GM19395 (cell line): ENCODE measurements around the gene THADA.
"Not testable (repeated sequence)": the region's sequence is repeated elsewhere in the genome, so short reads cannot be mapped to it uniquely, and the experiment has no call there.

Experiments
- ATAC-seq: cut with Tn5 transposase; IDR thresholded peaks from one replicate; pipeline ENCODE4 v1.9.1; 2021; ENCODE audit warnings: mild to moderate bottlenecking, moderate library complexity; ENCODE audit not compliant: unreplicated experiment

THADA gene

DNA sequence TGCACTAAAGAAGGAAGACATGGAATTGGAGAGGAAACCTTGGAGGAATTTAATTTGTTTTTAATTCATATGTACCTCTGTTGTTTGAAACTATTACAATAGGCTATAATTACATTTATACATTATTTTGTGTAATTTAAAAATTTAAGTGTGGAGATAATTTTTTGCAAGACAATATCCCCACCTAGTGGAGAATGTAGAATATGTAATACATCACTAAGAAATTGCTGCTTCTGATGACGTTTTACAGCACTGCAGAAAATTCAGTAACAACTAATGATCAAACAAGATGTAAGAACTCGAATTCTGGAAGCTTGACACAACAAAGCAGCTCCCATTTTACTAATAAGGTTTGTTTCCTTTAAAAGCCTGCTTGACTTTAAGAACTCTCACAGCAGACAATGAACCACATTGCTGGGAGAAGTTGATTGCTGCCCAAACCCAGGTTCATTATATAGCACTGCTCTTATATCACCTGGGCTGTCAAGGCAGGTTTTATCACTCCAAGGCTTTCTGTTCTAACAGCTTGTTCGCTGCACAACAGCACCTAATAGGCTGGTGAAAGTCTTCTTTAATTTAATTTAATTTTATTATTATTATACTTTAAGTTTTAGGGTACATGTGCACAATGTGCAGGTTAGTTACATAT is 53.4 kb downstream of the THADA start:
- no peak for ATAC-seq

DNA sequence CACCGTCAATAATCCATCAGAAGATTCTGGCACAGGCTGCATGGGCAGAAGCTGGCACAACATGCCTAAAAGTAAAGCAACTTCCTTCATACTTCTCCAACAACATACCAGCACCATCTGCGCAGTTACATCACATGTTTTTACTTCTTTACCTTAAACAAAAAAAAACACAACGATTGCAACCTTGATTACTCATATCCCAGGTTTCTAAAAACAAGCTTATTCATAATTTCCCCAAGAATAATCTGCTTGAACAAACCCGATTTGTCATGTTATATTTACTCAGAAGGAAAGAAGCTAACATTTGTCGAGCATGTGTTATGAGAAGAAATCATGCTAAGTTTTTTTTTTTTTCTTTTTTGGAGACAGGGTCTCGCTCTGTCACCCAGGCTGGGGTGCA is 54.7 kb downstream of the THADA start:
- no peak for ATAC-seq

DNA sequence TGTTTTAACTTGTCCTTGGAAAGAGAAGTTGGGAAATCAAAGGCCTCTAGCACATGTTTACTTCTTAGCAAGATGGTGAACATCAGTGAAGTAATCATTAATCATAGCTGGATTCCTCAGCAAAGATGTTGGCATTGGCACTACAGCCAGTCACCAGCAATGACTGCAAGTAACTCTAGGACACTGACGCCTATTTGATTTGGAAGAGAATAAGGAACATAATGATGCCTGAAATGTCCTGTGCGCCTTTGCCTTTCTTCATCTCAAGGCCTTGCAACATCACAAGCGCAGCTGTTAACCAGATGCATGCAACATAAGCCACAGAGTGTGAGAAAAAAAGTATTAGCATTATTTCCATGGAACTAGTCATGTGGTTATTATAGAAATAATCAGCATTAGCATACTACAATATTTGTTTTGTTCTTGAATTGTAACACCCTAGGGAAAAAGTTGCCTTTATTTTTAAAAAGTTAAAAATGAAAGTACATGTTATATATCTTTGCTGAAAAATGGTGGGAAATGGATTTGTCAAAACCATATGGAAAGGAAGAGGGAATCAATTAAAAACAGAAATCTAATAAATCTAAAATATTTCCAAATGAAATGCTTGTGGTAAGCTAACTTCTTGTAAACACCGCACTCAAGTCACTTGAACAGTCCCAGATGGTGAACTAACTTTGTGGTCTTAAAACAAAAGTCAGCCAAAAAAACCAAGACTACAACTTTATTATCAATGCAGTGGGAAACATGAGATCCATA is 55.6 kb downstream of the THADA start:
- ATAC-seq, result no peak

DNA sequence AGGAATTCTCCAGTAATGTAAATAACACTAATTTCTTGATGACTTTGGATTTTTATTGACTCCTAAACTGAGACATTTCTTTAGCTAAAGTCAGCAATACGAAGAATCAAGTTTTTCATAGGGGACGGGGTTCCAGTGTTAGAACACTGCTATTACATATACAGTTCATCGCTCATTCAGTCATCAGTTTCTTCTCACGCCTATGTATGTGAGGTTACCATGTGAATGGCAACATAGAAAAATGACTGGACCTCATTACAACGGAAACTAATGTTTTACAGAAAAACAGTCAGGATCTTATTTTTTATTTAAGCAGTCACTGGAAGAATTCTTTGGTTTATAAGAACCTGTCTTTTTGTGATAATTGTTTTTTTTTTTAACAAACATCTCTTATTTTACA is 56.4 kb downstream of the THADA start:
- no peak for ATAC-seq

DNA sequence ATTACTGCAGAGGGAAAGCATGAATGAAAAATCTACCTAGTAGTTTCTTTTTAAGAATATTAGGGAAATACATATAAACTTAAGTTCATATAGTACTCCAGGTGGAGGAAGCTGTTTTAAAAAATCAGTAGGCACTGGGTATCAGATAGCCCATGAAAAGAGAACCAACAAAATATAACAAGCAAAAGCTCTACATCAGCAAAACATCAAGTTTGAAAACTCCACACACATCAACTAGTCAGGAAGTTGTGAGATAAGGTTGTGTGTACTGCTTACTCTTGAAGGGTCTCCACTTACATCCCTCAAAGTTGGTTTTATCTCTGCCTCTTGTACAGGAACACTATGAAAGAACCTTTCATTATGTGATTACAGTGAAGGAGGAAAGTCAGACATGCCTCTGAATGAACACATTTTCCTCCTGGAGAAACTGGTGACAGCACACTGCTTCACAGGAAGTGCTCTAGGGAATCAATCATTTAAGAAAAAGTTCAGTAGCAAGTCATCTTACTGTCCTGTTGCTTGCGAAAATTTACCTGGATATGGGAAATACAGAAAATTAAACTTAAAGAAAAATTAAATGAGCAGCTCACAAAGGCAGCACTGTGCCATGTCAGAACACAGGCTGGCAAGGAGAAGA is 57.7 kb downstream of the THADA start:
- no peak for ATAC-seq

DNA sequence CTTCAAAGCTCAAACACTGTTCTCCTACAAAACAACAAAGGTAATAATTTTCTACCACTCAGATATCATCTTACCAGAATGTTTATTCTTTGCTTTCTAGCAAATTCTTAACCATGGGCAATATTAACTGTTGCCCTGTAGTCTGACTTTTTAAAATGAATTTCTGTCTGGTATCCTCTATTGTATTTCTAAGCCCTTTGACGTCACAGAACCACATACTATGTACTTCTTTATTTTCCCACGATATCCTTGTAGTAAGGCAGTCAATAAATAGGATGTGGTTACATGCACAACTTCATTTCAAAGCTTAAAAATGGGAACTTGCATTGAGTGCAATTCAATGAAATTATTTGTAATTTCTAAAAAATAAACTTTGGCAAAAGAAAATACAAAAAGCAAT is 58.7 kb downstream of the THADA start:
- no peak for ATAC-seq

DNA sequence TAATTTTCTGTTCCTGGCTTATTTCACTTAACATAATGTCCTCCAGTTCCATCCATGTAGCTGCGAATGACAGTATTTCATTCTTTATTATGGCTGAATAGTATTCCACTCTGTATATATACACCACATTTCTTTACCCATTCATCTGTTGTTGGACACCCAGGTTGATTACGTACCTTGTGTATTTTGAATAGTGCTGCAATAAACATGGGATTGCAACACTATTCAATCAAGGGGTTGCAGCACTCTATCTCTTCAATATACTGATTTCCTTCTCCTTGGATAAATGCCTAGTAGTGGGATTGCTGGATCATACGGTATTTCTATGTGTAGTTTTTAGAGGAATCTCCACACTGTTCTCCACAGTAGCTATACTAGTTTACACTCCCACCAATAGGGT is 61.3 kb downstream of the THADA start:
- ATAC-seq, result no peak

DNA sequence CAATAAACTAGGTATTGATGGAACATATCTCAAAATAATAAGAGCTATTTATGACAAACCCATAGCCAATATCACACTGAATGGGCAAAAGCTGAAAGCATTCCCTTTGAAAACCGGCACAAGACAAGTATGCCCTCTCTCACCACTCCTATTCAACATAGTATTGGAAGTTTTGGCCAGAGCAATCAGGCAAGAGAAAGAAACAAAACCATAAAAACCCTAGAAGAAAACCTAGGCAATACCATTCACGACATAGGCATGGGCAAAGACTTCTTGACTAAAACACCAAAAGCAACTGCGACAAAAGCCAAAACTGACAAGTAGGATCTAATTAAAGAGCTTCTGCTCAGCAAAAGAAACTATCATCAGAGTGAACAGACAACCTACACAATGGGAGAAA is 63.3 kb downstream of the THADA start:
- ATAC-seq, result not testable (repeated sequence)

DNA sequence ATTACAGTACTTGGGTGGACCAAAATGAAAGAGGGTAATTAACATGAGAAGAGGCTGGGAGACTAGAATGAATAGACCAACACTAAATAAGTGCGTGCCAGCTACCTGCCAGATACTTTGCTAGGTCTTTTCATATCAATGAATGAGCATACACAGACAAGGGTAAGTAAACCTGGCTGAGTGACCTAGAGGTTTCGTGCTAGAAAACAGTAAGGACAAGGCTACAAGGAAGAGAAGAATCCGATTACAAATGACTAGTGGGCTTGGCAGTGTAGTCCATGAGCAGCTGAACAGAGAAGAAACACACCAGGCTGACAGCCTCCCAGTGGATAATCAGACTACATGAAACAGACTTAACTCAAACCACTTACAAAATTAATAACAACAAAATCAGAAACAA is 64.6 kb downstream of the THADA start:
- ATAC-seq, result no peak

DNA sequence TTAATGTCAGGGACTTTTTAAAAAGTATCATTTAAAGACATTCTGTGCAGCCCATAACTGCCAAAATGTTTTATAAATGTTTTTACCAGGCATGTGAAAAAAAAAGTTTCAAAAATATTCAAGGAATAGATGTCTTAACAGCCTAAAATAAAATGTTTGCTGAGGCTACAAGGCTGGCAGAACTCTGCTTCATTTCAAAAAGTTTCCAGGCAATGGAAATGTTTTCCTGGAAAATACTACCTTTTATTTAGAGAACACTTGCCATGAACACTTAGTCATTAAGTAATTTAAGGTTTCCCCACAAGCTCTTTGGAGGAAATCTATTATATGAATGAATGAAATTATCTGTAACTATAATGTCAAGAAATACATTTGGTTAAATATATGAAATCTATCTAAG is 68.8 kb downstream of the THADA start:
- ATAC-seq, result no peak

DNA sequence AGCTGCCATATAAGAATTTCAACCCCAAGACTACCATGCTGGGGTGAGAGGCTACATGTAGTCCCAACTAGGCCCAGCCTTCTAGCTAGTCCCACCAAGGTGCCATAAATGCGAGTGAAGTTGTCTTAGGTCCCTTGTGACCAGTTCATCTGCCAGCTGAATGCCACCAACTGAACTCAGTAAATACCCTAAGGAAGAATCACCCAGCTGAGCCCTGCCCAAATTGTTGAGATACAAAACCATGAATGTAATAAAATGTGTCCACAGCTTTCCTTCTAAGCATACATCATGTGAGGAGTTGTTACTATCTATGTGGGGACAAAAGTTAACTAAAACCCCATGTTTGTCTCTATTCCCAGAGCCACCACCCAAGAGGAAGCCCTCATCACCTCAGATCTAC is 70.3 kb downstream of the THADA start:
- no peak for ATAC-seq

DNA sequence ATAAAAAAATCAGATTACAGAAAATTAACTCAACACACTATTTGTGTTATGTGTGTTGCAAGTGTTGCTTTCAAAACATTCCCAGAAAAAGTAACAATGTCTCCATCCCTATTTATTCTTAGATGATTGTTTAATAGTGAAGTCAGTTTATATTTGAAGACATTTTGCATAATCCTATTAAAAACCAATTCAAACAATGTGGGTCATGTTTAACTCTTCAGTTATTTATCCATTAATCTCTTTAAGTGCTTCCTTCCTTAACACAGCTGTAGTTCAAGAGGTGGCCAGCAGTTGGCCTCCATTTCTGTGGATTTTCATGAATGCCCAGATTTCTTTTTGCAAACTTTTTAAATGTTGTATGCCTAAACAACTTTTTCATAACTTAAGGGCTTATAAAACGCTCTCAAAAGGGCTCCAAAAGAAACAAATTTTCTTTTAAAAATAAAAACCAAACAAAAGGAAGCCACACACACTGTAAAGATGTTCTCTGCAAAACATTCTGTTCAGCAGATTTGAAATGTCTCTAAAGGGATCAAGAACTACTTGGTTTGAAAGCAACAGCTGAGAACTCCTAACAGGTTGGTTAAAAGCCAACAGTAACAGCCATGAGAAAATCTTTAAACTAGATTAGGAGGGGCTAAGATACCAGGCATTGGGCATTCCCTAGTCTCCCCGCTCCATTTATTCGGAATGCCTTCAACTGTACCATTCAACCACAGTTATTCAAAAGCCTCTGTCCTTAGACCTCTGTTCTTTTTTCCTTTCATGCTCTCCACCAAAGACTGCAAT is 71.5 kb downstream of the THADA start:
- no peak for ATAC-seq

DNA sequence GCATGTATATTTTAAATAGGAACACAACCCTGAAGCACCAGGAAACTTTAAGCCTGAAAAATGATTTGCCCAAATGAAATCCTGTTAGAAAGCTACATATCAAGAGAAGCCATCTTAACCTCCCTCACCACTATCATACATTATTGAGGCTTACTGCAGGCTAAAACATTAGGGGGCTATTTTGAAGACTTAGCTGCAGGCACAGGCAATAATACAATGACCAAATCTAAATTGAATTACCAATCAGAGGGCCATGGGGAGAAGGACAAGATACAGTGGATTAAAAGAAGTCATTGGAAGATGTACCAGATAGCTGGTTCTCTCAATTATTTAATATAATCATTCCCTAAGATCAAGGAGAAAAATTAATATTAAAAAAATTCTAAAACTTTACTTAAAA is 73.7 kb downstream of the THADA start:
- ATAC-seq, result no peak

DNA sequence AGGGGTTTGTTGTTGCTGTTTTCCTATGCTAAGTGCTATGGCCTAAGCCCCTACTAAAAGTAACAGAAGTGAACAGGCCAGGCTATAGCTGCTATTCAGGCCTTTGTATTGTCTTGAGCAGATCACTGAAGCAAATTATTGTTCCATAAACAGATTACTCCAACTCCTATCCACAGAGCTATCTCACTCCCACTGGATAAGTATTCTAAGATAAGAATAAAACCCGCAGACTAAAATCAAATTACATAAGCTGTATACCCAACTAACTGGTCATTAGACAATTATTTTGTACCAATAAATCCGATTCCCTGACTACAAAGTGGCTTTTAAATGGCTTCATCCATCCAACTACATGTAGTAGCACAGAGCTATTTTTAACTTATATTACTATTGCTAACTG is 74.3 kb downstream of the THADA start:
- no peak for ATAC-seq

DNA sequence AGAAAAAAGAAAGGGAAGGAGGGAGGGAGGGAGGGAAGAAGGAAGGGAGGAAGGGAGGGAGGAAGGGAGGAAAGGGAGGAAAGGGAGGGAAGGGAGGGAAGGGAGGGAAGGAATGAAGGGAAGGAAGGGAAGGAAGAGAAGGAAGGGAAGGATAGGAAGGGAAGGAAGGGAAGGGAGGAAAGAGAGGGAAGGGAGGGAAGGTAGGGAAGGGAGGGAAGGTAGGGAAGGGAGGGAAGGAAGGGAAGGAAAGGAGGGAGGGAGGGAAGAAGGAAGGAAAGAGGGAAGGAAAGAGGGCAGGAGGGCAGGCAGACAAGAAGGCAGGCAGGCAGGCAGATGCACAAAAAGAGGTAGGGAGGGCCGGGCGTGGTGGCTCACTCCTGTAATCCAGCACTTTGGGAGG is 74.9 kb downstream of the THADA start:
- no peak for ATAC-seq

DNA sequence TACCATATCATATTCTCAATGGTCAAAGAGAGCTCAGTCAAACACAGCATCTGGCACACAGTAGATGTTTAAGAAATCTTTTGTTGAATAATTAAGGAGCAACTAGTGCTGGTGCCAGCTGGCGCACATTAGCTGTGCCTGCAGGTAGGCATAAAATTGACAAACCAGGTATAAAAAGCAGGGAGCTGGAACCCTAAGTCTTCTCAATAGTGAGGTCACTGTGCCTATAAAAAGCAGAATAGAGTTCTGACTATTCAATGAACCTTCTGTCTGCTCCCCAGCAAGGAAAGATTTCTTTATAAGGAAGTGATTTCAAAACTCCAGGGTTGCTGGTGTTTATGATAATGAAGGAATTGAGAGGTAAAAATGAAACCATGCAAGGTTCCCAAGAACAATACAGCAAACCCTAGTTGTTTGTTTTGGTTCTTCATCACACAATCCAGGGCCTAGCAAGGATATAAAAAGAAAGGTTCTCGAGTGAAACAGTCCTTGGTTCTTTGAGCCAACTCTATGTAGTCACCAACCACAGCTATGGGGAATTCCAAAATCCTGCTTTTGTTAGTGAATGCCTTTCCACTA is 76.1 kb downstream of the THADA start:
- no peak for ATAC-seq

DNA sequence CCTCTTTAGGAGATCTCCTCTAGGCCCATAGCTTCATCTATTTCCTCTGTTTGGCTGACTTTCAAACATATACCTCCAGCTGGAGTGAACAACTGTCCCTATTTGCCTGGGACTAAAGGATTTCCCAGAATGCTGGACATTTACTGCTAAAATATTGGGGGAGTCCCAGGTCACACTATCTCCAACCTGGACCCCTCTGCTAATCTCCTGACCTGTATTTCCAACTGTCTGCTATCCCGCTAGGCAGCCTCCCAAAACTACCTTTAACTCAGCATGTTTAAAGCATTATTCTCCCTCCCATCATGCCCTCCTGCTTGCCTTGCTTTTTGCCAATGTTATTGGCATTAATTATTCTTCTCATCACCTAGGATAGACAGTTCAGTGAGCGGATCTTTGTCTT is 77.1 kb downstream of the THADA start:
- ATAC-seq, result no peak

DNA sequence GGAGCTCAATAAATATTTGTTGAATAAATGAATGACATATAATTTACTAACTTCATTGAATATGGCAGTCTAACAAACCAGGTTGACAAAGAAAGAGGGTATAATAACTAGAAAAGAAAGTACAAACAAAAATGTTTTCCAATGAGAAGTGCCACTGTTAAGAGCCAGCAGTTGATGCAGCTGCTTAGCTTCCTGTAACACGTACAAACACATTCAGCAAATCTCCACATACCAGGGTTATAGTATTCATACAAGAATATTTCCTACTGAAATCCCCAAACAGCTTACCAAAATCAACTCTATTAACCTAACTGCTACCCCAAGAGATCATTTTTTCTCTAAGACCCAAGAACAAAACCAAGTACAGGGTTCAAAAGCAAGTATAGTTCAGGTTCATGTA is 77.7 kb downstream of the THADA start:
- ATAC-seq, result no peak

DNA sequence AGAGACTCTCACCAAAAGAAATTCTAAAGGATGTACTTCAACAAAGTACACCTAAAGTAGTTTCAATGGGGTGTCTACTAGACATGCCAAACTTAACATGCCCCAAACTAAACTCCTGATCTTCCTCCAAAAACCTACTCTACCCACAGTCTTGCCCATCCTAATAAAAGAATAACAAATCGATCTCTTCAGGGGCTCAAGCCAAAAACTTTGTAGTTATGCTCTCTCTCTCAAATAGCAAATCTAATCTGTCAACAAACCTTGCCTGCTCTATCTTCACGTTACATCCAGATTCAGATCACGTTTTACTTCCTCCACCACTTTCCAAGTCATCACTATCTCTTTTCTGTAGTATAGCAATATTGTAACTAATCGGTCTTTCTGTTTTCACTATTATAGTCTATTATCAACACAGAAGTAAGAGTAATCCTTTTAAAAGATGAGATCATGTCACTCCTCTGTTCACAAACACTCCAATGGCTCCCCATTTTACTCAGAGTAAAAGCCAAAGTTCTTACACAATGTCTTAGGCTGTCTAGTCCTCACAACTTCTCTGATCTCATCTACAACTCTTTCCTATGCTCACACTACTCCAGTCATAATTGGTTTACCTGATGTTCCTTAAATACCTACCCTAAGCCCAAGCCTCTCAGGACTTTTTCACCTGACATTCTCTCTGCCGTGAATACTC is 79.9 kb downstream of the THADA start:
- ATAC-seq, result no peak

DNA sequence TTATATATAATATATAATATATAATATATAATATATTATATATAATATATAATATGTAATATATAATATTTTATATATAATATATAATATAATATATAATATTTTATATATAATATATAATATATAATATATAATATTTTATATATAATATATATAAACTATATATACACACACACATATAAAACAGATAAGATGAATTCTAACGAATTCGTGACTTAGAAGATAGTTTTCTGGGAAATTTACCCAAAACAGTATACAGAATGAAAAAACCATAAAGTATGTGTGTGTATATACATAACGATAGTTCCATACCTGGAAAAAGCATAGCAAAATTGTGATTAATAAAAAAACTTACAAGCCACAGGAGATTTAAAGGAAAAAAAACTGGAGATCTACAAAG is 80.6 kb downstream of the THADA start:
- no peak for ATAC-seq

DNA sequence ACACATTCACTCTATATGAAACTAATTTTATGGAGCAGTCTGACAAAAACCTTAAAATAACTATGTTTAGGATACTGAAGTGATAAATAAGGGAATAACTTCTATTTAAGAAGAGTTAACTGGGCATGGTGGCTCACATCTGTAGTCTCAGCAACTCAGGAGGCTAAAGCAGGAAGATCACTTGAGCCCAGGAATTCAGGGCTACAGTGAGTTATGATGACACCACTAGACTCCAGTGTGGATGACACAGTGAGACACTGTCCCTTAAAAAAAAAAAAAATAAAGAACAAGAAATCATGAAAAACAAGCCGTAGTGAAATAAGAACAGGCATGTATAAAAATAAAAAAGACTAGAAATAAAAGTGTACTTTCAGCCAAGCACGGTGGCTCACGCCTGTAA is 82.0 kb downstream of the THADA start:
- ATAC-seq, result no peak
